Mesenchymal stem cell (in vitro differentiated cells and primary cell): ENCODE measurements around the gene PRSS38.

Source experiments
- DNase-seq: peaks from one replicate; pipeline ENCODE4 v3.0.0-alpha.2; 2013
- H2AFZ ChIP-seq: one replicate; pipeline ENCODE4 v1.6.1; 2013; ENCODE audit warnings: low read depth, mild to moderate bottlenecking, control low read depth, inconsistent platforms, low read length, moderate library complexity
- H2AK5ac ChIP-seq: 2 replicates; pipeline ENCODE4 v1.6.1; 2013; ENCODE audit warnings: low read length, moderate library complexity, mild to moderate bottlenecking, inconsistent platforms; ENCODE audit not compliant: severe bottlenecking
- H2BK120ac ChIP-seq: one replicate; pipeline ENCODE4 v1.6.1; 2013; ENCODE audit warnings: low read depth, mild to moderate bottlenecking, inconsistent platforms, low read length, moderate library complexity
- H2BK12ac ChIP-seq, 2 experiments: one replicate each; pipeline ENCODE4 v1.6.1; 2013; ENCODE audit warnings: inconsistent platforms in 2 of 2, low read length in 2 of 2, mild to moderate bottlenecking in 2 of 2, moderate library complexity in 2 of 2, control low read depth in 1 of 2
- H2BK15ac ChIP-seq: one replicate; pipeline ENCODE4 v1.6.1; 2013; ENCODE audit warnings: mild to moderate bottlenecking, low read depth, inconsistent platforms; ENCODE audit not compliant: poor library complexity, severe bottlenecking
- H2BK5ac ChIP-seq: 2 replicates; pipeline ENCODE4 v1.6.1; 2013; ENCODE audit warnings: low read depth, mild to moderate bottlenecking, low read length, control low read depth, inconsistent platforms; ENCODE audit not compliant: poor library complexity, severe bottlenecking
- H3K14ac ChIP-seq, 2 experiments: one replicate each; pipeline ENCODE4 v1.6.1; 2013; ENCODE audit warnings: inconsistent platforms in 2 of 2, low read length in 2 of 2, control low read depth in 1 of 2, mild to moderate bottlenecking in 1 of 2, moderate library complexity in 1 of 2
- H3K18ac ChIP-seq, 2 experiments: one replicate each; pipeline ENCODE4 v1.6.1; 2013; ENCODE audit warnings: inconsistent platforms in 2 of 2, low read length in 2 of 2, control low read depth in 1 of 2, low read depth in 1 of 2, mild to moderate bottlenecking in 1 of 2
- H3K23ac ChIP-seq, 2 experiments: one replicate each; pipeline ENCODE4 v1.6.1; 2013; ENCODE audit warnings: inconsistent platforms in 2 of 2, low read length in 2 of 2, mild to moderate bottlenecking in 2 of 2, moderate library complexity in 2 of 2, control low read depth in 1 of 2
- H3K27ac ChIP-seq: 2 replicates; pipeline ENCODE4 v1.5.1; 2013; ENCODE audit warnings: mild to moderate bottlenecking, moderate library complexity, low read length, control low read depth, inconsistent platforms; ENCODE audit not compliant: poor library complexity, severe bottlenecking
- H3K27me3 ChIP-seq, 2 experiments: 2 replicates each; pipeline versions ENCODE4 v1.6.1 to v1.7.0; 2013; ENCODE audit warnings: low read length in 2 of 2, mild to moderate bottlenecking in 2 of 2, moderate library complexity in 2 of 2, control low read depth in 1 of 2, inconsistent platforms in 1 of 2; ENCODE audit not compliant: control insufficient read depth in 1 of 2, insufficient read depth in 1 of 2
- H3K36me3 ChIP-seq, 2 experiments: 2 replicates each; pipeline versions ENCODE4 v1.6.1 to v1.7.0; 2013; ENCODE audit warnings: low read length in 2 of 2, control low read depth in 1 of 2, inconsistent platforms in 1 of 2, low read depth in 1 of 2, mild to moderate bottlenecking in 1 of 2; ENCODE audit not compliant: insufficient read depth in 2 of 2, control insufficient read depth in 1 of 2
- H3K4ac ChIP-seq, 2 experiments: one replicate each; pipeline ENCODE4 v1.6.1; 2013; ENCODE audit warnings: inconsistent platforms in 2 of 2, low read length in 2 of 2, mild to moderate bottlenecking in 2 of 2, moderate library complexity in 2 of 2, control low read depth in 1 of 2, low read depth in 1 of 2
- H3K4me1 ChIP-seq: 2 replicates; pipeline ENCODE4 v1.6.1; 2013; ENCODE audit warnings: low read depth, low read length, control low read depth; ENCODE audit not compliant: control insufficient read depth, insufficient read depth
- H3K4me2 ChIP-seq: 2 replicates; pipeline ENCODE4 v1.6.1; 2013; ENCODE audit warnings: low read length, mild to moderate bottlenecking, inconsistent platforms; ENCODE audit not compliant: poor library complexity, severe bottlenecking
- H3K4me3 ChIP-seq, 2 experiments: 2 replicates each; pipeline versions ENCODE4 v1.5.1 to v1.7.0; 2013; ENCODE audit warnings: low read length in 2 of 2, mild to moderate bottlenecking in 2 of 2, control low read depth in 1 of 2, low read depth in 1 of 2; ENCODE audit not compliant: insufficient read depth in 1 of 2
- H3K79me1 ChIP-seq: replicated peaks from 2 replicates; pipeline ENCODE4 v1.6.1; 2013; ENCODE audit warnings: mild to moderate bottlenecking, control low read depth, low read length, inconsistent platforms; ENCODE audit not compliant: poor library complexity, severe bottlenecking
- H3K9ac ChIP-seq: 2 replicates; pipeline ENCODE4 v1.7.0; 2013; ENCODE audit warnings: mild to moderate bottlenecking, low read length, moderate library complexity
- H3K9me3 ChIP-seq: 2 replicates; pipeline ENCODE4 v1.7.0; 2013; ENCODE audit warnings: mild to moderate bottlenecking, low read length; ENCODE audit not compliant: control insufficient read depth
- H4K8ac ChIP-seq: one replicate; pipeline ENCODE4 v1.6.1; 2013; ENCODE audit warnings: inconsistent platforms, mild to moderate bottlenecking, low read length, moderate library complexity
- H4K91ac ChIP-seq: one replicate; pipeline ENCODE4 v1.6.1; 2013; ENCODE audit warnings: mild to moderate bottlenecking, low read length, inconsistent platforms
- WGBS: methylation state at CpG from one replicate; pipeline ENCODE4 v1.1.7; 2013; ENCODE audit warnings: mixed read lengths; 5-methylcytosine and 5-hydroxymethylcytosine counted together

The PRSS38 gene

GRCh38 chr1:227779021-227779441 is 36.4 kb upstream of the PRSS38 start:
- Histone ChIP-seq H3K4me1 (peaks cover 46% of the 10 kb centered on the region), H3K18ac (no peak overlapping the region), H3K4me2 (no peak overlapping the region), H3K23ac (no peak overlapping the region), H2AK5ac (no peak overlapping the region), H3K36me3 (peaks cover 14 to 40% of the 10 kb centered on the region in 2 experiments), H3K27me3 (no peaks in the 10 kb centered on the region), H3K9me3 (no peaks in the 10 kb centered on the region), H3K79me1 (peaks cover 14% of the 10 kb centered on the region), H2BK5ac (no peak overlapping the region), H2BK15ac (no peak overlapping the region), H3K9ac (no peak overlapping the region), H4K91ac (no peak overlapping the region), H2BK120ac (no peak overlapping the region), H3K4me3 (no peak overlapping the region), H3K4ac (no peak overlapping the region), H3K14ac (peak overlapping the region in 1 of 2 experiments; percentile 18), H2AFZ (no peak overlapping the region), H2BK12ac (no peak overlapping the region), H3K27ac (peak overlapping the region; percentile 19), H4K8ac (peak overlapping the region; percentile 29)
- 96% methylated on average over 10 of the region's 10 CpGs for WGBS
- DNase-seq = no peak

DNA sequence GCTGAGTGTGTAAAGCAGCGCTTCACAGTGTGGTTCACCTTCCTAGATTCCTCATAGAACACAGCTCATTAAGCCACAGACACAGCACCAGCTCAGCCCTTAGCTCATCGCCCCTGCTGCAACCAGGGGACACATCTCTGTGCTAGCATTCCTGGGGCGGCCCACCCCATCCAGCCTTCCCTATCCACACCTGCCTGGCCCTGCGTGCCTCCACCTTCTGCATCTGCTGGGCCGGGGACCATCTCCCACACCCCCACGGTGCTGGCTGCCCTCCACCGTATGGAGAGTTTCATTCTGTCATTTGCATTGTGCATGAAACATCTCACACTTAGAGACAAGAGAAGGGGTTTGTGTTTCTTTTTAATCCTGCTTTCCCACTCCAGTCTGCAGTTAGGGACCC is 35.8 kb upstream of the PRSS38 start:
- Histone ChIP-seq H2AFZ (no peak overlapping the region), H3K9ac (no peak overlapping the region), H3K18ac (no peak overlapping the region), H3K36me3 (peaks cover 11 to 35% of the 10 kb centered on the region in 2 experiments), H4K8ac (no peak overlapping the region), H2BK15ac (no peak overlapping the region), H3K4me2 (no peak overlapping the region), H4K91ac (no peak overlapping the region), H3K4me3 (no peak overlapping the region), H3K14ac (no peak overlapping the region), H3K4ac (no peak overlapping the region), H3K4me1 (peaks cover 40% of the 10 kb centered on the region), H2BK5ac (no peak overlapping the region), H2AK5ac (no peak overlapping the region), H3K27ac (no peak overlapping the region), H3K79me1 (peaks cover 11% of the 10 kb centered on the region), H2BK12ac (no peak overlapping the region), H3K9me3 (no peaks in the 10 kb centered on the region), H2BK120ac (no peak overlapping the region), H3K27me3 (no peaks in the 10 kb centered on the region), H3K23ac (no peak overlapping the region)
- no peak for DNase-seq
- 92% methylated on average over 6 of the region's 7 CpGs for WGBS

DNA sequence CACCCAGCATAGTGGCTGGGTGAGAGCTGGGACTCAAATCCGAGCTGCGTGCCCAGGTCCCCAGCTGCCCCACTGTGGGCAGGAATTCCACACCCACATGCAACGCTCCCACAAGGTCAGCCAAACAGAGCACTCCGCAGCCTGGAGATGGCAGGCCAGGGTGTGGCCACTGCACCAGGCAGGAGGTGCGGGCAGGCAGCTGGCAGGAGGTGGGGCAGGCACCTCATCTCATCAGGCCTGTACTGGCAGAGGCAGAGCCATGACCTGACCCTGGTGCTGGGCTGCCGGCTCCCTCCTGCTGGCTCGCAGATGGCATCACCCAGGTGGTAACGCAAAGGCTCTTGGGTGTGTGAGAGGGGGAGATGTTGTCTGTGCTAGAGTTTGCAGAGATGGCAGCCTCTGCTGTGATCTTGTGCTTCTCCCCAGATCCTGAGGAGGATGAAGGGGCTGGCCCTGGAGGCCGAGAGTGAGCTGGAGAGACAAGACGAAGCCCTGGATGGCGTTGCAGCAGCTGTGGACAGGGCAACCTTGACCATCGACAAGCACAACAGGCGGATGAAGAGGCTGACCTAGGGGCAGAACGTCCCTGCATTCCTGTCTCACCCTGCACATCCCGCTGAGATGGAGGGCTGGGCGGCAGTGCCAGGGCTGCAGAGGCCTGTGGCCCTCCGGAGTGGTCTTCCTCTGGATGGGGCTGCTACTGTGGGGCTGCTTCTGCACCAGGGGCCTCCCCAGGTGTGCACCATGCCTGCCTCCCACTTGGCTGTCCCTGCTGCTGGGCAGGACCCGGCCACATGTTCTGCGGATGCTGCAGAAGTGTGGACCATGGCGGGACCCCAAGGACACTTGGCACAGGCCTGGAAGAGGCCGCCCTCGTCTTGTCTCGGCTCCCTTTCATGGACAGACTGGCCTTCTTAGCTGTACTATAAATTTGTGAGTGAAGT is 35.1 kb upstream of the PRSS38 start:
- Histone ChIP-seq H3K79me1 (peaks cover 11% of the 10 kb centered on the region), H3K4ac (no peak overlapping the region)

DNA sequence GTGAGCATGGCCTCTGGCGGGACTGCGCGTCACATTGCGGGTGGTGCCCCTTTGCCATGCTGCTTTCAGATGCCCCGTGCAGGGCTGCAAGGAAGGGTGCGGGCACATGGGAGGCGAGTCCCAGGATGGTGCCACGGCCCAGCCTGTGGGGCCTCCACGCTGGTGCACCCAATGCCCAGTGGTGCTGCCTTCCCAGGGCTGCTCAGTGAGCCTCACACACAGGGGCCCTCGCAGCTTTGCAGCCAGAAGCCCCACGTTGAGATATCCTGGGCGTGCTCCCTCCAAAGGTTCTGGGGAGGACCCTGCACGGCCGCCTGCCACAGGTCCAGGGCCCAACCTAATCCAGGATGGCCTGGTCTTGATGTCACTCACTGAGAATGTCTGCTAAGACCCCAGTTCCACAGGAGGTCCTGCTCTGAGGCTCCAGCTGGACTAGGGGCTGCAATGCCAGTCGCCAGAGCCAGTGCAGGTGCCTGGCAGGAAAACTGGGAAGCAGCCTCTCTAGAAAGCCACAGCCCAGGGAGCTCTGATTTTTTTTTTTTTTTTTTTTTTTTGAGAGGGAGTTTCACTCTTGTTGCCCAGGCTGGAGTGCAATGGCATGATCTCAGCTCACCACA is 34.1 kb upstream of the PRSS38 start:
- no peak for DNase-seq
- Histone ChIP-seq H3K27me3 (peaks cover 0 to 10% of the 10 kb centered on the region in 2 experiments), H2BK120ac (no peak overlapping the region), H2BK15ac (no peak overlapping the region), H3K9me3 (no peaks in the 10 kb centered on the region), H2BK12ac (no peak overlapping the region), H3K27ac (no peak overlapping the region), H2AFZ (no peak overlapping the region), H4K8ac (no peak overlapping the region), H3K14ac (no peak overlapping the region), H2AK5ac (no peak overlapping the region), H3K4me1 (peaks cover 25% of the 10 kb centered on the region), H3K4me2 (no peak overlapping the region), H4K91ac (no peak overlapping the region), H3K36me3 (peaks cover 8 to 33% of the 10 kb centered on the region in 2 experiments), H3K23ac (no peak overlapping the region), H3K9ac (no peak overlapping the region), H3K79me1 (peaks cover 11% of the 10 kb centered on the region), H3K4ac (no peak overlapping the region), H3K18ac (no peak overlapping the region), H3K4me3 (no peak overlapping the region), H2BK5ac (no peak overlapping the region)
- WGBS = 96% methylated on average over 15 of the region's 15 CpGs

More for the DNA sequence above, 35.1 kb upstream of the PRSS38 start:
- Histone ChIP-seq H3K18ac (no peak overlapping the region), H3K23ac (no peak overlapping the region), H3K4me3 (no peak overlapping the region), H4K91ac (no peak overlapping the region), H2AFZ (no peak overlapping the region), H2BK120ac (no peak overlapping the region), H3K27ac (no peak overlapping the region), H2BK5ac (no peak overlapping the region), H3K36me3 (peaks cover 11 to 33% of the 10 kb centered on the region in 2 experiments), H2AK5ac (no peak overlapping the region), H3K27me3 (peaks cover 0 to under 1% of the 10 kb centered on the region in 2 experiments), H3K14ac (no peak overlapping the region), H3K4me1 (peaks cover 34% of the 10 kb centered on the region), H3K9ac (no peak overlapping the region), H3K4me2 (no peak overlapping the region), H4K8ac (no peak overlapping the region), H2BK15ac (no peak overlapping the region), H2BK12ac (no peak overlapping the region), H3K9me3 (no peaks in the 10 kb centered on the region)
- 90% methylated on average over 23 of the region's 23 CpGs for WGBS
- DNase-seq = no peak
